ENCODE data around the gene BACH1. TPM values are rescaled to one million over a fixed set of nuclear protein-coding genes. Genes with fewer than 3 reads are reported as not detected.

The BACH1 gene
- total and polyA plus RNA-seq, 10 donors = 6.7 to 131 (median 89.5) TPM

GRCh38 chr21:29315131-29315749, 16.5 kb downstream of the BACH1 start:
- intact Hi-C loops (cut with DNase I; ENCODE audit: low total_unique reads) = no loop called here
- Histone ChIP-seq H3K36me3 (peaks cover 0 to 5% (median 0%) of the 10 kb centered on the region in 6 donors), H3K27ac (peak overlapping the region in 4 of 8 donors; percentile 3 to 69 (median 46)), H3K4me3 (no peak overlapping the region), H3K27me3 (replicated peaks in 1 of 7) (no peaks in the 10 kb centered on the region), H3K4me1 (peaks cover 0 to 99% (median 61%) of the 10 kb centered on the region in 6 donors), H3K9me3 (no peaks in the 10 kb centered on the region)
- TF ChIP-seq POLR2A (IDR thresholded peaks at IDR 0.05) (no peak), CTCF (IDR thresholded peaks at IDR 0.05 in 8 of 11, conservative IDR thresholded peaks at IDR 0.05 in 3 of 11) (no peak), POLR2AphosphoS5 (IDR thresholded peaks at IDR 0.05) (no peak)
- no peak for DNase-seq
- WGBS, 5 donors = 63 to 78% (median 70%) methylated on average over 2 of the region's 2 CpGs

- 48 to 83% (median 68%) methylated on average over 3 of the region's 3 CpGs for WGBS, 5 donors
- Histone ChIP-seq H3K9me3 (peaks cover 0 to 2% (median 0%) of the 10 kb centered on the region in 8 donors), H3K27me3 (replicated peaks in 1 of 7) (no peaks in the 10 kb centered on the region), H3K36me3 (peaks cover 0 to 6% (median 4%) of the 10 kb centered on the region in 6 donors), H3K27ac (peak overlapping the region in 5 of 8 donors; percentile 3 to 69 (median 53)), H3K4me3 (no peak overlapping the region), H3K4me1 (peaks cover 0 to 91% (median 61%) of the 10 kb centered on the region in 6 donors)
- TF ChIP-seq POLR2A (IDR thresholded peaks at IDR 0.05) (no peak), CTCF (IDR thresholded peaks at IDR 0.05 in 8 of 11, conservative IDR thresholded peaks at IDR 0.05 in 3 of 11) (no peak), POLR2AphosphoS5 (IDR thresholded peaks at IDR 0.05) (no peak)
- no peak for DNase-seq
- intact Hi-C loops (cut with DNase I; ENCODE audit: low total_unique reads) = no loop called here
These were observed 17.5 kb downstream of the BACH1 start for GRCh38 chr21:29316029-29316742.

- peaks cover 0 to 86% (median 58%) of the 10 kb centered on the region in 6 donors for H3K4me1 ChIP-seq
- no peak for DNase-seq
- WGBS, 5 donors = 71 to 94% (median 89%) methylated on average over 4 of the region's 4 CpGs
- peaks cover 0 to 3% (median 0%) of the 10 kb centered on the region in 8 donors for H3K9me3 ChIP-seq
- H3K27me3 ChIP-seq (replicated peaks in 1 of 7) = no peaks in the 10 kb centered on the region
- no peak overlapping the region for H3K4me3 ChIP-seq
- intact Hi-C loops (cut with DNase I; ENCODE audit: low total_unique reads) = no loop called here
- peaks cover 0 to 12% (median 10%) of the 10 kb centered on the region in 6 donors for H3K36me3 ChIP-seq
- peak overlapping the region in 5 of 8 donors; percentile 3 to 69 (median 53) for H3K27ac ChIP-seq
- TF ChIP-seq POLR2AphosphoS5 (IDR thresholded peaks at IDR 0.05) (no peak), POLR2A (IDR thresholded peaks at IDR 0.05) (no peak), CTCF (IDR thresholded peaks at IDR 0.05 in 8 of 11, conservative IDR thresholded peaks at IDR 0.05 in 3 of 11) (no peak)
These were observed 18.1 kb downstream of the BACH1 start for GRCh38 chr21:29316806-29317205.

- Histone ChIP-seq H3K9me3 (peaks cover 0 to 3% (median 0%) of the 10 kb centered on the region in 8 donors), H3K27me3 (replicated peaks in 1 of 7) (no peaks in the 10 kb centered on the region), H3K36me3 (peaks cover 0 to 27% (median 20%) of the 10 kb centered on the region in 6 donors), H3K4me3 (no peak overlapping the region), H3K27ac (no peak overlapping the region), H3K4me1 (peaks cover 0 to 74% (median 54%) of the 10 kb centered on the region in 6 donors)
- 91 to 98% (median 96%) methylated on average over 2 of the region's 2 CpGs for WGBS, 5 donors
- no peak for DNase-seq
- intact Hi-C loops (cut with DNase I; ENCODE audit: low total_unique reads) = no loop called here
- no peak for TF ChIP-seq CTCF (IDR thresholded peaks at IDR 0.05 in 8 of 11, conservative IDR thresholded peaks at IDR 0.05 in 3 of 11)
- no peak for TF ChIP-seq POLR2AphosphoS5 (IDR thresholded peaks at IDR 0.05)
- TF ChIP-seq POLR2A (IDR thresholded peaks at IDR 0.05) = no peak
These were observed 19.6 kb downstream of the BACH1 start for GRCh38 chr21:29318354-29318753.
